Activated naive CD8-positive, alpha-beta T cell treated with anti-CD3 and anti-CD28 coated beads, Interleukin-2, amount 50 U/mL, for 24 hours (primary cell): ENCODE data around the gene DHDH.

Experiments used
- ATAC-seq: fragments of 150-1000 bp; cut with Tn5 transposase; one replicate; pipeline ENCODE4 v1.10.0; 2021
- DNase-seq: peaks from one replicate; pipeline ENCODE4 v3.0.0; 2021
- H3K27ac Mint-ChIP-seq: one replicate; pipeline ENCODE4 v1.8.0; 2021; ENCODE audit warnings: mild to moderate bottlenecking, mixed read lengths
- H3K27me3 Mint-ChIP-seq: one replicate; pipeline ENCODE4 v1.8.0; 2021; ENCODE audit warnings: mixed read lengths
- H3K36me3 Mint-ChIP-seq: one replicate; pipeline ENCODE4 v1.8.0; 2021; ENCODE audit warnings: low read depth, mixed read lengths
- H3K4me1 Mint-ChIP-seq: one replicate; pipeline ENCODE4 v1.8.0; 2021; ENCODE audit warnings: mixed read lengths
- H3K4me3 Mint-ChIP-seq: one replicate; pipeline ENCODE4 v1.8.0; 2021; ENCODE audit warnings: mild to moderate bottlenecking, moderate library complexity, mixed read lengths
- H3K9me3 Mint-ChIP-seq: one replicate; pipeline ENCODE4 v1.8.0; 2021; ENCODE audit warnings: mixed read lengths

The DHDH gene

GRCh38 chr19:48953141-48953540 lies 19.6 kb downstream of the DHDH start:
- H3K9me3 Mint-ChIP-seq, result no peaks in the 10 kb centered on the region
- no peak overlapping the region for H3K4me3 Mint-ChIP-seq
- H3K27ac Mint-ChIP-seq, result no peak overlapping the region
- peaks cover 27% of the 10 kb centered on the region for H3K4me1 Mint-ChIP-seq
- no peak for ATAC-seq
- H3K27me3 Mint-ChIP-seq, result no peaks in the 10 kb centered on the region
- H3K36me3 Mint-ChIP-seq, result peaks cover 17% of the 10 kb centered on the region
- no peak for DNase-seq

- no peaks in the 10 kb centered on the region for H3K9me3 Mint-ChIP-seq
- H3K27ac Mint-ChIP-seq, result peak overlapping the region; percentile 97
- no peak for DNase-seq
- H3K36me3 Mint-ChIP-seq, result peaks cover 19% of the 10 kb centered on the region
- no peaks in the 10 kb centered on the region for H3K27me3 Mint-ChIP-seq
- peak overlapping the region; percentile 84 for H3K4me3 Mint-ChIP-seq
- no peak for ATAC-seq
- peaks cover 30% of the 10 kb centered on the region for H3K4me1 Mint-ChIP-seq
Measured at GRCh38 chr19:48953990-48954594, 20.6 kb downstream of the DHDH start.

GRCh38 chr19:48954595-48955307 lies 21.3 kb downstream of the DHDH start, which contains the start of gene BAX:
TSS of gene BAX (plus strand) at chr19:48954875. CDS start at chr19:48954929, 54 bp downstream.
- H3K36me3 Mint-ChIP-seq, result peaks cover 19% of the 10 kb centered on the region
- peaks cover 30% of the 10 kb centered on the region for H3K4me1 Mint-ChIP-seq
- no peaks in the 10 kb centered on the region for H3K27me3 Mint-ChIP-seq
- no peaks in the 10 kb centered on the region for H3K9me3 Mint-ChIP-seq
- peak within 1 kb of the TSS; percentile 84 for H3K4me3 Mint-ChIP-seq
- DNase-seq (peak; percentile 98), ATAC-seq (peak; percentile 86)
- H3K27ac Mint-ChIP-seq, result peak within 1 kb of the TSS; percentile 97

GRCh38 chr19:48955308-48955958 lies 21.9 kb downstream of the DHDH start:
- H3K4me3 Mint-ChIP-seq, result peak overlapping the region; percentile 84
- peak overlapping the region; percentile 84 for H3K27ac Mint-ChIP-seq
- DNase-seq (no peak), ATAC-seq (no peak)
- H3K27me3 Mint-ChIP-seq, result no peaks in the 10 kb centered on the region
- peaks cover 19% of the 10 kb centered on the region for H3K36me3 Mint-ChIP-seq
- peaks cover 30% of the 10 kb centered on the region for H3K4me1 Mint-ChIP-seq
- H3K9me3 Mint-ChIP-seq, result no peaks in the 10 kb centered on the region

GRCh38 chr19:48958006-48958405 lies 24.5 kb downstream of the DHDH start:
- no peaks in the 10 kb centered on the region for H3K9me3 Mint-ChIP-seq
- ATAC-seq, result no peak
- H3K36me3 Mint-ChIP-seq, result peaks cover 26% of the 10 kb centered on the region
- no peak overlapping the region for H3K4me3 Mint-ChIP-seq
- H3K27ac Mint-ChIP-seq, result no peak overlapping the region
- DNase-seq, result no peak
- peaks cover 48% of the 10 kb centered on the region for H3K4me1 Mint-ChIP-seq
- no peaks in the 10 kb centered on the region for H3K27me3 Mint-ChIP-seq

- no peak for DNase-seq
- peaks cover 57% of the 10 kb centered on the region for H3K4me1 Mint-ChIP-seq
Measured at GRCh38 chr19:48959341-48960239, 26.1 kb downstream of the DHDH start.

GRCh38 chr19:48961051-48961649 lies 27.7 kb downstream of the DHDH start:
- Mint-ChIP-seq H3K9me3 (no peaks in the 10 kb centered on the region), H3K4me1 (peaks cover 63% of the 10 kb centered on the region), H3K36me3 (peaks cover 29% of the 10 kb centered on the region), H3K27ac (peak overlapping the region; percentile 98), H3K4me3 (peak overlapping the region; percentile 54), H3K27me3 (no peaks in the 10 kb centered on the region)
- ATAC-seq, result no peak
- DNase-seq, result no peak

More at GRCh38 chr19:48959341-48960239, 26.1 kb downstream of the DHDH start:
- H3K27me3 Mint-ChIP-seq, result no peaks in the 10 kb centered on the region
- no peaks in the 10 kb centered on the region for H3K9me3 Mint-ChIP-seq
- no peak for ATAC-seq
- peaks cover 25% of the 10 kb centered on the region for H3K36me3 Mint-ChIP-seq
- no peak overlapping the region for H3K27ac Mint-ChIP-seq
- no peak overlapping the region for H3K4me3 Mint-ChIP-seq

- no peaks in the 10 kb centered on the region for H3K27me3 Mint-ChIP-seq
- peaks cover 31% of the 10 kb centered on the region for H3K36me3 Mint-ChIP-seq
- H3K9me3 Mint-ChIP-seq, result no peaks in the 10 kb centered on the region
- ATAC-seq (no peak), DNase-seq (no peak)
- peak overlapping the region; percentile 97 for H3K4me3 Mint-ChIP-seq
- H3K27ac Mint-ChIP-seq, result peak overlapping the region; percentile 98
- peaks cover 64% of the 10 kb centered on the region for H3K4me1 Mint-ChIP-seq
Measured at GRCh38 chr19:48961673-48962028, 28.2 kb downstream of the DHDH start.

GRCh38 chr19:48962029-48962848 lies 28.7 kb downstream of the DHDH start:
- Mint-ChIP-seq H3K27ac (peak overlapping the region; percentile 98), H3K4me1 (peaks cover 66% of the 10 kb centered on the region), H3K36me3 (peaks cover 33% of the 10 kb centered on the region), H3K9me3 (no peaks in the 10 kb centered on the region), H3K4me3 (peak overlapping the region; percentile 97), H3K27me3 (no peaks in the 10 kb centered on the region)
- DNase-seq (peak; percentile 77), ATAC-seq (peak; percentile 55)

GRCh38 chr19:48962849-48963165 lies 29.3 kb downstream of the DHDH start:
- ATAC-seq, result no peak
- Mint-ChIP-seq H3K4me3 (peak overlapping the region; percentile 97), H3K4me1 (peaks cover 62% of the 10 kb centered on the region), H3K9me3 (no peaks in the 10 kb centered on the region), H3K27ac (peak overlapping the region; percentile 98), H3K36me3 (peaks cover 36% of the 10 kb centered on the region), H3K27me3 (no peaks in the 10 kb centered on the region)
- DNase-seq, result no peak

- peak overlapping the region; percentile 97 for H3K4me3 Mint-ChIP-seq
- no peaks in the 10 kb centered on the region for H3K27me3 Mint-ChIP-seq
- H3K27ac Mint-ChIP-seq, result peak overlapping the region; percentile 98
- no peaks in the 10 kb centered on the region for H3K9me3 Mint-ChIP-seq
- peaks cover 38% of the 10 kb centered on the region for H3K36me3 Mint-ChIP-seq
- peak; percentile 89 for DNase-seq
- peak; percentile 44 for ATAC-seq
- peaks cover 64% of the 10 kb centered on the region for H3K4me1 Mint-ChIP-seq
Measured at GRCh38 chr19:48963371-48964204, 30.1 kb downstream of the DHDH start.

- peaks cover 36% of the 10 kb centered on the region for H3K36me3 Mint-ChIP-seq
- H3K4me1 Mint-ChIP-seq, result peaks cover 62% of the 10 kb centered on the region
- H3K4me3 Mint-ChIP-seq, result peak overlapping the region; percentile 97
- ATAC-seq (no peak), DNase-seq (no peak)
- H3K27ac Mint-ChIP-seq, result peak overlapping the region; percentile 98
- H3K9me3 Mint-ChIP-seq, result no peaks in the 10 kb centered on the region
- no peaks in the 10 kb centered on the region for H3K27me3 Mint-ChIP-seq
Measured at GRCh38 chr19:48964205-48965039, 30.9 kb downstream of the DHDH start.
